Measurements from ENCODE around the gene OR8B3.

- no peak for TF ChIP-seq CTCF (IDR thresholded peaks at IDR 0.05; ENCODE audit: poor library complexity, severe bottlenecking)
- TF ChIP-seq REST (IDR thresholded peaks at IDR 0.05; ENCODE audit: borderline replicate concordance): no peak
- TF ChIP-seq RAD21 (conservative IDR thresholded peaks at IDR 0.05): no peak
Measured at GRCh38 chr11:124394408-124394807, 4.4 kb downstream of the OR8B3 start.

Measured in neural cell (in vitro differentiated cells).